Loucy (cell line): ENCODE measurements around the gene ACTBL2.

Source experiments
- H2AFZ ChIP-seq: fragments of 200-600 bp; sonication (generic); 2 replicates; pipeline ENCODE4 v1.6.0; 2016; ENCODE audit warnings: antibody characterized with exemption, mild to moderate bottlenecking, low read length, moderate library complexity
- H3F3A ChIP-seq: fragments of 200-600 bp; 2 replicates; pipeline ENCODE4 v1.6.0; 2016; ENCODE audit warnings: antibody characterized with exemption, low read depth, mild to moderate bottlenecking
- H3K27me3 ChIP-seq: fragments of 200-600 bp; sonication (generic); 2 replicates; pipeline ENCODE4 v1.6.1; 2014; ENCODE audit warnings: low read length, mild to moderate bottlenecking; ENCODE audit not compliant: insufficient read depth, poor library complexity, severe bottlenecking
- H3K36me3 ChIP-seq: fragments of 200-600 bp; sonication (generic); 2 replicates; pipeline ENCODE4 v1.6.1; 2016; ENCODE audit warnings: low read length; ENCODE audit not compliant: insufficient read depth
- H3K4me1 ChIP-seq: fragments of 200-600 bp; sonication (generic); 2 replicates; pipeline ENCODE4 v1.5.1; 2014; ENCODE audit warnings: low read length, mild to moderate bottlenecking; ENCODE audit not compliant: insufficient read depth, poor library complexity, severe bottlenecking
- H3K4me2 ChIP-seq: fragments of 200-600 bp; sonication (generic); 2 replicates; pipeline ENCODE4 v1.6.0; 2014; ENCODE audit warnings: antibody characterized with exemption, low read length, low read depth, mild to moderate bottlenecking; ENCODE audit not compliant: poor library complexity, severe bottlenecking
- H3K4me3 ChIP-seq: fragments of 200-600 bp; sonication (generic); 2 replicates; pipeline ENCODE4 v1.5.1; 2014; ENCODE audit warnings: low read length, mild to moderate bottlenecking, mixed read lengths; ENCODE audit not compliant: poor library complexity, severe bottlenecking
- H3K79me2 ChIP-seq: fragments of 200-600 bp; sonication (generic); 2 replicates; pipeline ENCODE4 v1.6.1; 2014; ENCODE audit warnings: low read length; ENCODE audit not compliant: insufficient read depth
- H3K9ac ChIP-seq: fragments of 200-600 bp; sonication (generic); 2 replicates; pipeline ENCODE4 v1.6.0; 2014; ENCODE audit warnings: mild to moderate bottlenecking, low read depth, low read length, moderate library complexity; ENCODE audit not compliant: poor library complexity, severe bottlenecking
- H3K9me2 ChIP-seq: fragments of 200-600 bp; sonication (generic); replicated peaks from 2 replicates; pipeline ENCODE4 v1.6.1; 2016; ENCODE audit warnings: low read depth, low read length, mixed read lengths
- H3K9me3 ChIP-seq: fragments of 200-600 bp; sonication (generic); 2 replicates; pipeline ENCODE4 v1.6.1; 2014; ENCODE audit warnings: mild to moderate bottlenecking, antibody characterized with exemption, low read length, low read depth; ENCODE audit not compliant: insufficient read depth
- H4K20me1 ChIP-seq: fragments of 200-600 bp; sonication (generic); 2 replicates; pipeline ENCODE4 v1.6.0; 2014; ENCODE audit warnings: antibody characterized with exemption, low read length, mild to moderate bottlenecking; ENCODE audit not compliant: insufficient read depth, poor library complexity, severe bottlenecking
- EZH2phosphoT487 ChIP-seq: fragments of 200-600 bp; IDR thresholded peaks from 2 replicates; pipeline ENCODE4 v1.6.1; 2018; ENCODE audit warnings: antibody characterized with exemption, mild to moderate bottlenecking, moderate library complexity, borderline replicate concordance
- TF ChIP-seq, protein P1 (sequence below): fragments of 200-600 bp; sonication (generic); conservative IDR thresholded peaks from 2 replicates; pipeline ENCODE4 v1.5.1; 2014; ENCODE audit warnings: mild to moderate bottlenecking, antibody characterized with exemption, low read length

The ACTBL2 gene

GRCh38 chr5:57517250-57517649, 34.6 kb upstream of the ACTBL2 start:
- Histone ChIP-seq H3K36me3 (no peaks in the 10 kb centered on the region), H3K27me3 (no peaks in the 10 kb centered on the region), H2AFZ (no peak overlapping the region), H3K9me2 (no peaks in the 10 kb centered on the region), H3K4me3 (no peak overlapping the region), H3F3A (no peaks in the 10 kb centered on the region), H3K9ac (no peak overlapping the region), H3K79me2 (no peaks in the 10 kb centered on the region), H3K9me3 (no peaks in the 10 kb centered on the region; the same call in 1 of the 2 replicates), H3K4me1 (peaks cover 11% of the 10 kb centered on the region), H4K20me1 (no peaks in the 10 kb centered on the region), H3K4me2 (no peak overlapping the region)
- TF ChIP-seq, protein P1, sequence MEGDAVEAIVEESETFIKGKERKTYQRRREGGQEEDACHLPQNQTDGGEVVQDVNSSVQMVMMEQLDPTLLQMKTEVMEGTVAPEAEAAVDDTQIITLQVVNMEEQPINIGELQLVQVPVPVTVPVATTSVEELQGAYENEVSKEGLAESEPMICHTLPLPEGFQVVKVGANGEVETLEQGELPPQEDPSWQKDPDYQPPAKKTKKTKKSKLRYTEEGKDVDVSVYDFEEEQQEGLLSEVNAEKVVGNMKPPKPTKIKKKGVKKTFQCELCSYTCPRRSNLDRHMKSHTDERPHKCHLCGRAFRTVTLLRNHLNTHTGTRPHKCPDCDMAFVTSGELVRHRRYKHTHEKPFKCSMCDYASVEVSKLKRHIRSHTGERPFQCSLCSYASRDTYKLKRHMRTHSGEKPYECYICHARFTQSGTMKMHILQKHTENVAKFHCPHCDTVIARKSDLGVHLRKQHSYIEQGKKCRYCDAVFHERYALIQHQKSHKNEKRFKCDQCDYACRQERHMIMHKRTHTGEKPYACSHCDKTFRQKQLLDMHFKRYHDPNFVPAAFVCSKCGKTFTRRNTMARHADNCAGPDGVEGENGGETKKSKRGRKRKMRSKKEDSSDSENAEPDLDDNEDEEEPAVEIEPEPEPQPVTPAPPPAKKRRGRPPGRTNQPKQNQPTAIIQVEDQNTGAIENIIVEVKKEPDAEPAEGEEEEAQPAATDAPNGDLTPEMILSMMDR, result no peak
- TF ChIP-seq EZH2phosphoT487, result no peak

DNA sequence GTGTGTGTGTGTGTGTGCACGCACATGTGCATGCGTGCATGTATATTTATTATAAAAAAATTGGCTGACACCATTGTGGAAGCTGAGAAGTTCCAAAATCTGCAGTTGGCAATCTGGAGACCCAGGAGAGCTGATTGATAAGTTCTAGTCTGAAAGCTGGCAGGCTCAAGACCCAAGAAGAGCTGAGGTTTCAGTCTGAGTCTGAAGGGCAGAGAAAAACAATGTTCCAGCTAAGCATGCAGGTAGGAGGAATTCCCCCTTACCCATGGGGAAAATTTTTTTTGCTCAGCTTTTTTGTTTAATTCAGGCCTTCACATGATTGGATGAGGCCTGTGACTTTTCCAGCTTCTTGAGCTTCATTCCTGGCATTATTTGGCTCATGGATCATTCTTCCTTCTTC, 31.2 kb upstream of the ACTBL2 start:
- no peak overlapping the region for H3K4me2 ChIP-seq
- no peaks in the 10 kb centered on the region for H3K27me3 ChIP-seq
- no peak overlapping the region for H3K9ac ChIP-seq
- H4K20me1 ChIP-seq, result no peaks in the 10 kb centered on the region
- no peaks in the 10 kb centered on the region for H3F3A ChIP-seq
- H3K9me2 ChIP-seq, result no peaks in the 10 kb centered on the region
- no peaks in the 10 kb centered on the region for H3K79me2 ChIP-seq
- TF ChIP-seq, protein P1, result no peak
- no peak for TF ChIP-seq EZH2phosphoT487
- H3K9me3 ChIP-seq, result no peaks in the 10 kb centered on the region
- H3K4me1 ChIP-seq, result peaks cover 18% of the 10 kb centered on the region
- H2AFZ ChIP-seq, result no peak overlapping the region
- H3K36me3 ChIP-seq, result no peaks in the 10 kb centered on the region
- no peak overlapping the region for H3K4me3 ChIP-seq

DNA sequence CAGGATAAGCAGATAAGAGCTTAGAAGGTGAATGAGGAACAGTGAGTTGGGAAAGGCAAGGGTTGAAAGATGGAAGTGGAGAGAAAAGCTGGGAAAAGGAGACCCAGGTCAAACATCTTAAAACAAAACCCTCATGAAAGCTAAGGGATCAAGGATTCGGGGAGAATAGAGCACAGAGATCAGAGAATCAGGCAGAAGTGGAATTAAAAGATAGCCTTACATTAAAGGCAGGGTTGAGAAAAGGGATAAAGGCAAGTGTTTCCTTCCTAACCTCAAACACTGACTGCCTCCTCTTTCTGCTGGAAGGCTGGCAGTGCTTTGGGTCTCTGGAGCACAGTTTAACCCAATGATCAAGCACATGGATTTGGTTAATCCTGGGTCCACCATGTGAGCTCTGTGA, 28.7 kb upstream of the ACTBL2 start:
- H3F3A ChIP-seq, result no peaks in the 10 kb centered on the region
- H3K4me1 ChIP-seq, result peaks cover 15% of the 10 kb centered on the region
- no peak overlapping the region for H3K9ac ChIP-seq
- H3K27me3 ChIP-seq, result no peaks in the 10 kb centered on the region
- no peaks in the 10 kb centered on the region for H3K79me2 ChIP-seq
- H2AFZ ChIP-seq, result no peak overlapping the region
- H3K4me3 ChIP-seq, result no peak overlapping the region
- no peaks in the 10 kb centered on the region for H4K20me1 ChIP-seq
- H3K36me3 ChIP-seq, result no peaks in the 10 kb centered on the region
- no peaks in the 10 kb centered on the region for H3K9me3 ChIP-seq
- H3K4me2 ChIP-seq, result no peak overlapping the region
- TF ChIP-seq EZH2phosphoT487, result no peak
- TF ChIP-seq, protein P1, result no peak
- H3K9me2 ChIP-seq, result no peaks in the 10 kb centered on the region
